Stimulated activated CD8-positive, alpha-beta memory T cell treated with anti-CD3 and anti-CD28 coated beads, Interleukin-7, amount 100 ng/mL, for 1 hour (primary cell): ENCODE results near the gene TECPR2.

Experiments
- DNase-seq, 2 donors: peaks; one replicate each; pipeline ENCODE4 v3.0.0-alpha.2; 2020; ENCODE audit warnings: low read depth in 2 of 2

Gene TECPR2

DNA sequence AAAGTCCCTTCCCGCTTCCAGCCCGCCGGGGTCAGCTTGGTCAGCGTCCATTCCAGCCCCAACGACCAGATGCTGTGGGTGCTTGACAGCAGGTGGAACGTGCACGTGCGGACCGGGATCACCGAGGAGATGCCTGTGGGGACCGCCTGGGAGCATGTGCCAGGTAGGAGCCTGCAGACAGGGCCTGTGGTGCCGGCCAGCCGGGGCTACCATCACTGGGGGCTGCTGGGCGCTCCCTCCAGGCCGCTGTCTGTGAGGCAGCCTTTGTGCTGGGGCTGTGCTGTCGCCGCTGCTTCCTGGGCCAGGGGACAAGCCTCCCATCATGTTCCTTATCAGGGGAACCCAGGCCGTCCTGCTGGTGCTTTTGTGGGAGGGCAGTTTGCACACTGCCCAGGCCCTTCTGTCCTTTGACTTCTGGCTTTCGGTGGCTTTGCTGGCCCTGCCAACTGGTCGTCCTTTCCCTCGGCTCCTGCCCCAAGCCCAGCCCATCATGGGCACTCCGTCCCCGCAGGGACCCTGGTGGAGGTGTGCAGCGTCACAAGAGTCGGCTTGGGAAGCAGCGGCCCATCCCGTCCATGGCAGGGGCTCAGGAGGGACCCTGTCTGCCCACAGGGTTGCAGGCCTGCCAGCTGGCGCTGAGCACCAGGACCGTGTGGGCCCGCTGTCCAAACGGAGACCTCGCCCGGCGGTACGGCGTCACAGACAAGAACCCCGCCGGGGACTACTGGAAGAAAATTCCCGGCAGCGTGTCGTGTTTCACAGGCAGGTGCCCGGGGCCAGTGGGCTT, 134.4 kb downstream of the TECPR2 start:
- DNase-seq = no peak

DNA sequence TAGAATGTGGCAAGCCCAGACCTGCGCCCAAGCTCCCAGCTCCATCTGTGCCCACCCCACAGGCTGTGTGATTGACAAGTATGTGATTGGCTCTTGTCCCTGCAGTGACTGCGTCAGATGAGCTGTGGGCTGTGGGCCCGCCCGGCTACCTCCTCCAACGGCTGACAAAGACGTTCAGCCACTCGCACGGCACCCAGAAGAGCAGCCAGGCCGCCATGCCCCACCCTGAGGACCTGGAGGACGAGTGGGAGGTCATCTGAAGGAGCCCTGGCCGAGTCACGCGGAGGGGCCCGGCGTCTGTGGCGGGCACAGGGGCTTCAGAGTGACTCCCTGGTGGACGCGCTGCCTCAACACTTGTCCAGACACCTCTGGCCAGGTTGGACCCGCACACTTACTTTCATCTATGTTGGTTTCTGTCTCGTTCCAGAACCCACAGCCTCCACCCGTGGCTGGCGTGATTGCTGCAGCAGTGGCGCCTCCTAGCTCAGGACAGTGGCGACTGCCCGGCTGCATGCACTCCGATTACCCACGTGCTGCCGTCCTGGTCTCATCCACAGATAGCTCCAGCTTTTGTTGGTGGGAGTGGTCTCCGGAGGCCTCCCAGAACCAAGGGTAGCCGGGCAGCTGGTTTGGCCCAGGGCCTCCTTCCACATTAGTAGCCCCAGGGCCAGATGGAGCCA, 135.4 kb downstream of the TECPR2 start:
- no peak for DNase-seq

DNA sequence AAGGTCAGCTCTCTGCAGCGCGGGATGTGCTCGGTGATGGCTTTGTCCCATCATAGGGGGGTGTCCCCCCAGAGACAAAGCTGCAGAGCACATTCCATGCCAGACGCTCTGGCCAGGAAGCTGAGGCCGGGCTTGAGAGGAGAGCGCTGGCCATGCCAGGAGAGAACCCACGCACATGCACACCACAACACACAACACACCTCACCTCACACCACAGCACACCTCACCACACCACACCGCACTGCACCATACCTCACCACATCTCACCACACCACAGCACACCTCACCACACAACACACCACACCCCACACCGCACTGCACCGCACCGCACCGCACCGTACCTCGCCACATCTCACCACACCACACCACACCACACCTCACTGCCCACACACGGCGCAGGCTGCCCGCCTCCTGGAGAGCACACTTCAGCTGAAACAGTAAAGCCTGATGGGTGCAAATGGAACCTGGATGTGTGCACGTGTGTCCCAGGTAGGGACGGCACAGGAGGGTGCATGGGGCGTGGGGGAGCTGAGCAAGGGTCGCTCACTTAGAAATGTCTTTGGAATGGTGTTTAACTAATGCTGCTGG, 136.0 kb downstream of the TECPR2 start:
- no peak for DNase-seq

DNA sequence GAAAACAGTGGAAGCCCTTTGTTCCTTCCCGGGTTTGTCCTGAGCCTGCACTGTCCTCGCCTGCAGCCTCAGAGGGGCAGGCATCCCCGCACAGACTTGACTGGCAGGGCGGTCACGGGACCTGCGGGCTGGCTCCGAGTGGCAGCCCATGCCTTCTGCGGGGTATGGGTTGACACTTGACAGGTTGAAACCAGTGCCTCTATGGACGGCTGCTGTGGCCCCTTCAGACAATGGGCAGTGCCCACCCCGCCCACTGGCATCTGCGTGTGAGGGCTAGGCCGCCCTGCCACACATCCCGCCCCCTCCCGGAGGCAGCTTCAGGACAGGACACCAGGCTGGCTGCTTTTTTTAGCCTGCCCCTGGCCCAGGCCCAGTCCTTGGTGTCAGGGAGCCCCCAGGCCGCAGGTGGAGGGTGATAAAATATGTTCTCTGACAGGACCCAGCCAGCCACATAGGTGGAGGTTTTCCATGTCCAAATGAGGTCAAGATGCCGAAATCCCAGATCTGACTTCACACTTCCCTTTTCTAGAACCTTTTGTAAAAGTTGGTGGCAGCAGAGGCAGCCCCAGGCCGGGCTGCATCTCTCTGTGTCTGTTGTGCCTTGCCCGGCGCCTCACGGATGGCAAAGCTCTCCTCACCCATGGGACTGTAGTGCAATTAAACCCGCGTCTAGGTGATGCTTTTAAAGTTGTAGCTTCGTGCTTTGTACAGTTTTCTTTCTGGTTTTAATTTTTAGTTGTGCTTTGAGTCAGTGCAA, 136.8 kb downstream of the TECPR2 start:
- no peak for DNase-seq

DNA sequence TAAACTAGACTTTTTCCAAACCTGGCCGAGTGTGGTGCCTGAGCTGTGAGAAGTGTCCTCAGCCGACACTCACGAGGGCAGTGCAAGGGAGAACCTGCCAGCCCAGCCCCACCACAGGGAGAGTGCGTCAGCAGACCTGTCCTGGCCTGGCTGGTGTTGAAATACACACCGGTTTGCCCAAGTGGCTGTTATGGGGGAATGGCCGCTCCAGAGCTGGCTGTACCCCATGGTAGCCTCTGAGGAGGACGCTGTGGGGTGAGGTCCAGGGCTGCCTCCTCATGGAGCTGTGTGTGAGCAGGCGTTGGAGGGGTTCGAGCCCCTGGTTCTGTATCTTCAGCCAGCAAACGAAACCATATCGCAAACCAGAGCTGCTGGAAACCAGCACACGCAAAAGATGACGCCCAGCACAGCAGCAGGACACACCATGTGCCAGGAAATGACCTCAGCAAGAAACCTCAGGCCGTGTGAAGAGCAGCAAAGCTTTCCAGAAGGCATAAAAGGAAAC, 137.5 kb downstream of the TECPR2 start:
- no peak for DNase-seq

DNA sequence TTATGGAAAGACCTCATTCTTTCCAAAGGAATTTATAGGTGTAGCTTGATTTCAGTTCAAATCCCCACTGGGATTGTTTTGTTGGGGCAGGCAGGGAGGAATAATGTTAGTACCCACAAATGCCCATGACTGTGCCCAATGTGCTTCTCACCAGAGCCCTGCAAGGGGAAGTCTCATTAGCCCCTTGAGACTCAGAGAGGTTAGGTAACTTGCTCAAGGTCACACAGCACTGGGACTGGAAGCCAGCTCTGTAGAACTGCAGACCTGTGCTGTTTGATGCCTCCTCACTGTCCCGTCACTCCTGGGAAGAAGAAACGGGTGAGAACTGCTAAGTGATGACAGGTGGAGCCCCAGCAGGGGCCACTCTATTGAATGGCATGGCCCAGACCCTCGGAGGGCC, 138.0 kb downstream of the TECPR2 start:
- DNase-seq = no peak

DNA sequence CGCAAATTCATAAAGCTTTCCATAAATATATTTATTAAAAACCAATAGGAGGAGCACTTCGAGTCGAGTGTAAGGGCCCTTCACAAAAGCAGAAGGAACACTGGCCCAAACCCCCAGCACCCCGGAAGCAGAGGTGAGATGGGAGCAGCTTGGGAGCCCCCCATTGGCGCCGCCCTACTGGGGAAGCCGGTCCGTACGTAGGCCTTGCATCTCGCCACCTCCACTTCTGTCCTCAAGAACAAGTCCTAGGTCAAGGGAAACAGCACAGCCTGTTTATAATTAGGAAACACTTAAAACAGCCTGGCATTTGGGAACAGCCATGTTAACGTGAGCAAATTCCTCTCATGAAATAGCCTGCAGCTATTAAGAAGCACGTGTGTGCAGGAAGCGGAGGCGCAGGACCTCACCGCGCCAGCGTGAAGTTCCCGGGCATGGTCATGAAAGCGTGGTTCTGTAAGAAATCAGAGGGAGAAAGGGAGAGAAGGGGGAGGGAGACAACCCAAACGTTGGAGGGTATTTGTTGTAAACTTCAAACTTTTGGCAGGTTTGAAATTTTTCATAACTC, 139.1 kb downstream of the TECPR2 start:
- DNase-seq = no peak

DNA sequence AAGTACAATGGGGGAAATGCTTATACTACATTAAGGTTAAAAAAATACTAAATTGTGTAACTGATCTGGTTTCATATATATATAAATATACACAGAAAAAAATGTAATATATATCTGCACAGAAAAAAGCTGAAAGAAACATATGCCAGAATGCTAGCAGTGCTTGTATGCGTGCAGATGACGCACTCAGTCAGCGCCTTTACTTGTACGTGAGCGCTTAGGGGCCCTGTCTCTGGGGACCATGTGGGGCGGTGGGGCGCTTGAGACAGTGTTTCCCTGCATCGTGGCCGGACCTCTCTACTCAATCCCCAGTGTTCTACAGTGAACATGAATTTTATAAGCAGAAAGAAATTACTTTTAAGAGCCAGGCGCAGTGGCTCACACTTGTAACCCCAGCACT, 139.8 kb downstream of the TECPR2 start:
- DNase-seq = no peak

DNA sequence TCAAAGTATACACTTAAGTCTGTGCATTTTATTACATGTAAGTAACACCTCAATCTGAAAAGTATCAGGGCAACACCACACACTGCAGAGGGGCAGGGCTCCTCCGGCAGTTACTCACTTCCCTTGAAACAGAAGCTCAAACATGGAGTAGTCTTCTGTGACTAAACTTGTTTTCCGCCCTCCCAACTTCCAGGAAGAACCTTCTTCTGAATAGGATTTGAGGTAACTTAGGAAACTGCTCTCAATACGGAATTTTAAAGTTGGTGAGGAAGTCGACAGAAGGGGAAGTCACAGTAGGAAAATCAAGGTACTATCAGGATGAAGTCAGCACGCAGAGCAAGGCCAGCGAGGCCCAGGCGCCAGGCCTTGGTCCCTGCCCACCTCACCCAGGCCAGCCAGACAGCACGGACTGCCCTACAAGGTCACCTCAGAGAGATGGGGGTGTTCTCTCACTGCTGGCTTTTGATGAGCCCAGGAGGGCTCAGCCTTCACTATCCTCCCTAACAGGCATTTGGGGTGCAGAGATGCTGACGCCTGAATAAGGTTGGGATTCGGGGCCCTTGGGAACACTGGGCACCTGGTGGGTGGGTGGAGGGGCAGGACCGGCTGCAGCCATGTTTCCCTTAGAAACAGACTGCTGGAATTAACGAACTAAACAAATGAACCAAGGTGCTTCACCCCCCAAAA, 141.0 kb downstream of the TECPR2 start:
- no peak for DNase-seq

DNA sequence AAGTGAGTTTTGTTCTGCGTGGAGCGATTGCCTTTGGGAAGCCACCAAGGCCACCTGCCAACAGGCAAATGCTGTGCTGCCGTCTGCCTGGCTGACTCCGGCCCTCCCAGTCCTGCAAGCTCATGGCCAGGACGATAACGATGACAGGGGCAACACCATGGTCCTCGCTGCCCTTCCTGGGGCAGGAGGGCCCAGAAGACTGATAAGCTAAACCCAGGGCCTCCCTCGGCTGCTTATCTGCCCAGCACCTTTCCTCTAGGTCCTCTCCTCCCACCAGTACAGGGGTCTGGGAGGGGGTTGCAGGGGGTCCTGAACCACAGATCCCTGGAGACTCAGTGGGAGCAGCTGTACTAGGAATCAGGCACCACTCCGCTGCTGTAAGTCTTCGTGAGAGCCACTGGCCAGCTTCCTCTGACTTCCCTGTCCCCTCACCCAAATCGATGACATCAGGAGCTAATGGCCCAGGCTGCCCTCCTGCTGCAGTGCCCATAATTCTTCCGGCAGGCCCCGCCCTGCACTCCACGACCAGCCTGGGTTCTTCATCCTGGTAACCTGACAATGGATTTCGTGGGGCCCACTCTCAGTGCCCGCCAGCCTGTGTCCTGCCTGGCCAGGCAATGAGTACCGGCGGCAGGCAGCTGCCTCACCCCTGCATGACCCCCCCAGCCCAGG, 141.7 kb downstream of the TECPR2 start:
- no peak for DNase-seq

DNA sequence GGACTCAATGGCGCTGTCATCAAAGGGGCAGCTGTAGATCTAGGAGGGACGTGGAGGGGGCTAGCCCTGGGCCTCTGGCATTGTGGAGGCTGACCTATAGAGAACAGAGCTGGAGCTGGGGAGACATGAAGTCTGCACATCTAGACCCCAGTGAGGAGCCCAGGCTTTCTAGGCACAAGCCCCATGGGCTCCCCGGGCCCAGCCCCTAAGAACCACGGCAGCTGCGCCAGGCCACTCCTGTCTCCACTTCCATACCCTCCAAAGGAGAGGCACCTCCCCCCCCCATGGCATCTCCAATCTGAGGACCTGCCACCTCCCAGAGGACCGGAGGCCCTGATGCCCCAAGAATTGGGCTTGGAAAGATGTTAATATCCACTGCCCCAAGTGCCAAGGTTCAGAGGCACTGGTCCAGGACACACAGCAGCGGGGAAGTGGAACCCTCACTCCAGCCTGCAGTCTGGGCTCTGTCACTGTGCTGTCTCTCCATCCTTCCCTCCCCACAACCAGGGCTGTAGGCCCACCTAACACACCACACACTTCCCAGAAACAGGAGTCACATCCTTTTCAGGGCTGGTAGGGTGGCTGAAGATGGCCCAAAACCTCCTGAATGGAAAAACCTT, 142.4 kb downstream of the TECPR2 start:
- no peak for DNase-seq

DNA sequence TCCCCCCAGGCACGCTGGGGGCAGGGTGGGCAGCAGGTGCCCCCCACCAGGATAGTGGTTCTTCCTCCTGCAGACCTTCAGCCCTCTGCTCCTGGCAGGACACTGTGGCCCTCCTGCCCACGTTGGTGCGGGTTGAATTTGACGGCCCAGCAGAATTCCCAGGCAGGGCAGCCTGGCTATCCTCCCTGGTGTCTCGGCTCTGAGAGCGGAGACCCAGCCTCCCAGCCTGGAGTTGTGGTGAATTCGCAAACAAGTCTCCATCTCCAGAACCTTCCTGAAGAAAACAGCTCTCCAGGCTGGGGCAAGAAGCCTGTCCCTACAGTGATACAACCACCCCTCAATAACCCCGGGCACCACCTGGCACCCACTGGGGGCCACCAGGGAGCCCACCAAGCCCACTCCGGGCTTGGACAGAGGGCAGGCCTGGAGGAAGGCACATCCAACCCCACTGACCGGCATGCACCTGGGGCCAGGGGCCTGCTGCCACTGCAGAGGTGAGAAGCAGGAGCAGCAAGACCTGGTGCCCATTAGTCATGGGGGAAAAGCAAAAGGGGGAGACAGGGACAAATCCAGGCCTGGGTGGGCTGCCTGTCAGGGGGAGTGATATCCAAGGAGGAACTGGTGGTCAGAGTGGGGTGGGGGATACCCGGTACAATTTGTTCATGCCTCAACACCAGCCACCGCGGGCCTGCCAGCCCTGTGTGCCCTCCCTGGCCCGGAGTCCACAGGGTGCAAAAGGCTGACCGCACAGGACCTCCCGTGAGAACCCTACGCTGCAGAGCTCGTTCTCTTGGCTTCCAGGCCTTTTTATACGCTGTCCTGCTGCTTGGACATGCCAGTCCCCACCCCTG, 143.3 kb downstream of the TECPR2 start:
- no peak for DNase-seq

DNA sequence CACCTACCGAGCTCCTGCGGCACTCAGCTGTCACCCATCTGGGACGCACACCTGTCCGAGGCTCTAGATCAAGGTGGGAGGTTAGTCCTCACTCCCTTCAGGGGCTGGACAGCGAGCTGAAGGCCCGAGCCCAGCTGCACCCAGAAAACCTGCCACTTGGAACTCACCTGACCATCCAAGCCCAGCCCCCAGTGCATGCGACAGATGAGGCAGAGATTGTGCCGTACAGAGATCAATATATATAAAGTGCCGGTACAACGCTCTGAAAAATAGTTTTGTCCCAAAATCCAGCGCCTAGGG, 143.8 kb downstream of the TECPR2 start:
- DNase-seq = no peak

DNA sequence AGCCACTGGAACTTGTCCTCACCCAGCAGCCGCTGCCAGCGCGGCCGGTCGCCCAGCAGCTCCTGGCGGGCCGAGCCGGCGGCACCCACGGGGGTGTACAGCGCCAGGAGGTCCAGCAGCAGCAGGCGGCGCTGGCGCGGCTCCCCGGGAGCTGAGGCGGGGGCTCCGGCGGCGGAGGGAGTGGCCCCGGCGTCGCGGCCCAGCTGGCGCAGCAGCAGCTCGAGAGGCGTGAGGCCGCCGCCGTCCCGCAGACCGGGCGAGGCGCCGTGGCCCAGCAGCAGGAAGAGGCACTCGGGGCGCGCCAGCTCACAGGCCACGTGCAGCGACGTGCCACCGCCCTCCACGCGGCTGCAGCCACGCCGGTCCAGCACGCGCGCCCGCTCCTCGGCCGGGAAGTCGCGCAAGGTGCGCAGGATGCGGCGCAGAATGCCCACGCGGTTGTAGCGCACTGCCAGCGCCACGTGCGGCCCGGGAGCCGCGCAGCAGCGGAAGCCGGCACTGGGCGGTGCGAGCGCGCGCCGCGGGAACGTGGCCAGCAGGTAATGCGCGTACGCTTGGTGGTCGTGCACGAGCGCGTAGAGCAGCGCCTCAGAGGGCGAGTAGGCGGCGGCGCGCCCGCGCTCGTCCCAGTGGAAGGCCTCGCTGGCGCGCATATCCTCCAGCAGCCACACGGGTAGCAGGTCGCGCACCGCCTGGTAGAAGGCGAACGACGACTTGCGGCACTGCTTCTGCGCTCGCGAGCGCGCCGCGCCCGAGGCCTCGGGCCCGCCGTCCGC, 144.5 kb downstream of the TECPR2 start:
- no peak for DNase-seq

DNA sequence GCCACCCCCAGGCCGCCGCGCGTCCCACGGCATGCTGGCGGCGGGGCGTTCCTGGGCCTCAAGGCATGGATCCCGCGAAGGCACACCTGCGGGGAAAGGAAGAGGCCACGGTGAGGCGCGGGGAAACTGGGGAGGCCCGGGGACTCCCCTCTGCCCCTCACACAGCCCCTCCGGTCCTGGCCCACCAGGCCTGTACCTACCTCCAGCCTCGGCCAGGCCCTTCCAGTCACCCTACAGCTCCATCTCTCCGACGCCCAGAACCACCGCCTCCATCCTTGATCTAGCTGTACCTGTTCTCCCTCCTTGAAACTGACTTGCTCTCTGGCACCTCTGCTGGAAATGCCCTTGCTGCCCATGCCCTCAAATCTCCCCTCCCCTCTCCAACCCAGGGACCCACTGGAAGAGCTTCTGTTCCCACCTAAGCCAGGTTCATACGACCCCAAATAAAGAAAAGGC, 145.1 kb downstream of the TECPR2 start:
- no peak for DNase-seq

DNA sequence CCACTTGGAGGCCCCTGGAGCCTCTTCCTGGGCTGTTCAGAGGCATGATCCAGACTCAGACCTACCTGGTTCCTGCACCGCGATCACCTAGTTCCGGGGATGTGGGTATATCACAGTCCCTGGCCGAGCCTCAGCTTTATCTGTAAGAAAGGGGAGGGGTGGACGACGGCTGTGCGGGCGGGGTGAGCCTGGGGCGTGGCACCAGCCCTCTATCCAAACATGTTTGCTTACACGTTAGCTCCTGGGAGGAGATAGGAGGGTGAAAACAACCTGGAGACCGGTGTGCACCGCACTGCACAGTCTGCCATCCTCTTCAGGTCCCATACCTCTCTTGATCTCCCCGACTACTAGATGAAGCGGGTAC, 145.7 kb downstream of the TECPR2 start:
- no peak for DNase-seq

DNA sequence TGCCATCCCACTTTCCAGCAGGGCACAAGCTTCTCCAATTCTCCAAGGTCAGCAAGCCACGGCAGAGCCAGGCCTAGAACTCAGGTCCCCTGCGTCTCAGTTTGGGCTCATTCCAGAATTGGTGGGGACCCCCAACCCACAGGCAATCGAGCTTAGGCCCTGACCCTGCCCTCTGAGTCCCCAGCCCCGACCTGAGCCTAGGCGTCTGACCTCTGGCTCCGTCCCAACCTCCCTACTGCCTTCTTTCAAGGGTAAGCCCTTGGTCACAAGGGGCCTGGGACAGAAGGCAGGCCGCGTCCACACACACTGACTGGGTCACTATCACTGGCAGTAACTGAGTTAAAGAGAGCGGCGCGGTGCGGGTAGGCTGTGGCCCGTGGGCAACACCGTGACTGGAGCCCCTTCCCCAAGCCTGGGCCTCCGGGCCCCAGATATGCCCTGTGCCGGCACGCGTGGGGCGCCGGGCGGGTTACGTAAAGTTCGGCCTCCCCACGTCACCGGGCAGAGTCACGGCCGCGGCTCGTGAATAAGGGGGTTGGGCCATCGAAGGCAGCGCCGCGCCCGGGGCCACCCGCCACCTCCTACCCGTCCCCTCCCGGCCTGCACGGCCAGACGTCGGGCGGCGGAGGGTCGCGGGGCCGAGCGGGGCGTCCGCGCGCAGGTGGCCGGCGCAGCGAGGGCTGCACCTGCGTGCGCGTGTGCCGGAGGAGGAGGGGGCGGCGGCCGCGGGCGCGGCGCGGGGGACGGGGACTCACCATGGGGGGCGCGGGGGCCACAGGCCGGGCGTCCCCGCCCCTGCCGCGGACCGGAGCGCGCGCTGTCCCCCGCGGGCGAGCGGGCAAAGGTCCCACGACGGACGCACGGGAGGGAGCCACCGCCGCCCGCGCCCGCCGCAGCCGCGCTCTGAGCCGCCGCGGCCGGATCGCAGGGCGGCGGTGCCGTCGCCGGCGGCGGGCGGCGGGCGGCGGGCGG, 146.3 kb downstream of the TECPR2 start:
- DNase-seq = no peak
